ENCODE measurements around the gene CPEB4.
A peak's percentile ranks its signal among the peaks of the same experiment; 100 is the strongest.

Gene CPEB4

DNA sequence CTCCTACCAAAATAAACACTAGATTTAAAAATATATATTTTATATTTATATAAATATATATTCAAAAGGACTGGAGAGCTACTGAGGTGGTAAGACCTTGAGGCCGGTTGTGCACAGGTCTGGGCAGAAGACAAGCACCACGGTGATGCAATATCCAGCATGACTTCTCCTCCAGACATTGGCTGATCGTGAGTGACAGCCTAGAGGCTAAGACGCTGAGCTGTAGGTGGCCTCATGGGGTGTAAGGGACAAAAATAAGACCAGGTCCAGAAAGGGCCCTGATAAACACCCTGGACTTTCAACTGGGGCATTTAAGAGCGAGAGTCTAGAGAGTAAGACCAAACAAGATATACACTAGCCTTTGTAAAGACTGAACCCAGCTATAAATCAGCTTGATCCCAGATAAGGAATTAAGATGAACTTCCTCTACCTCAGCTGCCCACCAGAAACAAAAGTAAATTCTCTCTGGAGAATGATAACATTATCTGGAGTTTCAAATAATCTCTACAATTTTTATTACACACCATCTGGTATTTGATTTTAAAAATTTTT lies 86.6 kb downstream of the CPEB4 start:
- no peak for DNase-seq (ENCODE audit: low spot score)

DNA sequence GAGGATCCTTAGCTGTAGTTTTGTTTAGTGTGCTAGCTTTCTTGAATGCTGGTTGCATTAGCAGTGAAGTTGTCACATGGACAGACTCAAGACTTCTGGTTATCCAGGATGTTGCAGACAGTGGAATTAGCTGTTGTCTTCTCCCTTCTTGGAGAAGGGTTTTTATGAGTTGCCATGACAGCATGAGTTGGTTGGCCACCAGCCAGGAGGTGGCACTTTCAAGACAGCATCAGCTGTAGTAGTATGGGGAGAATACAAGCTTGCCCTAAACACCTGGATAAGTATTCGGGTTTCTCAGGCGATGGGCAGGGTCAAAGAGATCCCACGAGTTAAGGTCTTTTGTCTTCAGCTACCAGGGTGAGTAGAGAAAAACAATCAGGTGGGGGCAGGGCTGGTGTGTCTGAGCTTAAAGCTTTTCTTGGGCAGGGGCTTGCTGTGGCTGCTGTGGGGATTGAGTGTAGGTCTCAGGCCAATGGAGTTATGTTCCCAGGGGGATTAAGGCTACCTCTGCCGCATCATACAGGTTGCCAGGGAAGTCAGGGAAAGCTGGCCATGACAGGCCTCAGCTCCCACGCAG lies 93.1 kb downstream of the CPEB4 start:
- DNase-seq (ENCODE audit: low spot score), result no peak

DNA sequence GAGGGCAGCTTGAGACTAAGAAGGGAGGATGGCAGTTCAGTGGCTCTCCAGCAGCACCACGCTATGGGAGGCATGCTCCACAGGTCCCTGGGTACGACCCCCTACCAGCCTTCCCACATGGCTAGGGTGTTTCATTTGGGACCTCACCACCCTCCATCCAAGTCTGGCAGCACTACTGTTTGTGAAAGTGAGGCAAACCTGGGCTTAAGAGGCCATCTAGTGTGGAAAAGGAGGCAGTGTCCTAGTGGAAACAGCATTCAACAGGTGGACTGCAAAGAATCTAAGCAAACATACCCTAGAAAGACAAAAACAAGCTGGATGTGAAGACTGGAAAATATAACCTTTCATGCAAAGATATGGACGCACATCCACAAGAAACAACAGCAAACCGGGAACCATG lies 96.1 kb downstream of the CPEB4 start:
- peak; percentile 51 for DNase-seq (ENCODE audit: low spot score)

DNA sequence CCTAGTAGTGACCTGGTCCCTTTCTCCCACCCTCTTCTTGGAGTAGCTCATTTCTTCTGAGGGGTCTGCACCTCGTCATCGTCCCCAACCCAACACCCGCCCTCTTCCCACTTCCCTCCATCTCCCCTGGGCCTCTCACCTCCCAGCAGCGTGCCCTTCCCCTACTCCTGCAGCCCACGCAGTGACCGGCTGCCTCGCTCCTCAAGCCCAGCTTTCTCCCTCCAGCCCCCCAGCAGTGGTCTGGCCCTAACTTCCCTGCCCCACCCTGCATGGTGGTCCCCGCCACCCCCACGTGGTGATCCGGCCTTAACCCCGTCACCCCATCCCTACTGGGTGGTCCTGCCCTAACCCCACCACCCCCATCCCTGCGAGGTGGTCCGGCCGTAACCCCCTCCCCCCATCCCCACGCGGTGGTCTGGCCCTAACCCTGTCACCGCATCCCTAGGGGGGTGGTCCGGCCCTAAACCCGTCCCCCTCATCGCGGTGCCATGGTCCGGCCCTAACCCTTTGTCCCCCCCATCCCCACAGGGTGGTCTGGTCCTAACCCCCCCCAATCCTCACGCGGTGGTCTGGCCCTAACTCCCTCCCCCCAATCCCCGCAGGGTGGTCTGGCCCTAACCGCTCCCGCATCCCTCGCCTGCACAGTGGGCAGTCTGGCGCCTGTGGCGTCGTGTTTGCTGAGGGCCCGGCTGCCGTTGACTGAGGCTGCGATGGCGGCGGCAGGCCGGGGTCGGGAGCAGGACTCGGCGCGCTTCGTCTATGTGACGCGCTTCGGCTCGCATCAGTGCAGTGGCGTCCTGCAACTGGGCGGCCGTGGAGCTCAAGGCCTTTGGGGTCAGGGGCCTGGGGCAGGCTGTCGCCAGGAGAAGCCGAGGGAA lies 100.6 kb downstream of the CPEB4 start, which contains the start of gene C5orf47:
Gene C5orf47, plus strand, starts transcription at position 617 of the 878 bp plus-strand sequence. Its CDS starts 94 bp downstream, at position 711.
- DNase-seq (ENCODE audit: low spot score), result no peak

DNA sequence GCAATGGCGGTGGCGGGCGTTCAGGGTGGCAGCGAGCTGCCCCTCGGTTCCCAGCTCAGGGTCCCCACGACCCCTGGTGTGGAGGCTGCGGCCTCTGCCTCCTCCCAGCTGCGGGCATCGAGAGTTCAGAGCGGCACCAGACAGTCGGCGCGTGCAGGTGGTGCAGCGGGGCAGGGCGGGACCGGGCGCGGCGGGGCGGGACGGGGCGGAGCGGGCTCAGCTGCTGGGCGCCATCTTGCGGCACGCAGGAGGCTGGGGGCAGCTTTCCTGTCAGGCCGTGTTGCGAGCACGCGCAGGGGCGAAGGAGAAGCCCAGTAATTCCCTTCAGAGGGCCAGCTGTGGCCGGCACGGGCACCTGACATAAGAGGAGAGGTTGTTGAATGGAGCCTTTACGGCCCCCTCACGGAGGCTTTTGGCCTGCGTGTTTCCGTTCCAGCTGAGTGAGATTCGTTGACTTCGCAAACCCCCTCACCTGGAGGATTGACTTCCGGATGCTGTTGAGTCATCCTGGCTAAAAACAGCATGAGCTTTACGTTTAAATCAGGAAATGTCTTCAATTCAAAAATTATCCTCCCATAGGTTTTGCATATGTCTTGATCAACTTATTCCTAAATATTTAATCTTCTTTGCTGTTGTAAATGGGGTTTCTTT lies 101.4 kb downstream of the CPEB4 start:
- DNase-seq (ENCODE audit: low spot score), result no peak

DNA sequence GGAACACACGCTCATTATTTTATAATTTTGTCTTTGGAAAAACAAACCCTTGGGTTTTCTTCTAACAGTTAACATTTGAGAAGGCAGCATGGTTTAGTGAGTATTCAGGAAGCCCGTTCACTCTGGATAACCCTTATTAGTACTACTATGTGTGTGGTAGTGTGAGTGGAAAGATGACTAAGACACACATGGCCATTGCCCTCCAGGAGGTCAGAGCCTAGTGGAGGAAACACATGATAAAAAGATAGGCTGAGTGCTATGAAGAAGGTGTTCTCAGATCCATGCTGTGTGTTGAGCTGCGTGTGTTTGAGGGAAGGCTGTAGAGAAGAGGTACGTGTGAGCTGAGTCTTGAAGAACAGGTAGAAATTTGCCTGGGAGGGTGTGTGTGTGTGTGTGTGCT lies 109.2 kb downstream of the CPEB4 start:
- DNase-seq (ENCODE audit: low spot score), result no peak

DNA sequence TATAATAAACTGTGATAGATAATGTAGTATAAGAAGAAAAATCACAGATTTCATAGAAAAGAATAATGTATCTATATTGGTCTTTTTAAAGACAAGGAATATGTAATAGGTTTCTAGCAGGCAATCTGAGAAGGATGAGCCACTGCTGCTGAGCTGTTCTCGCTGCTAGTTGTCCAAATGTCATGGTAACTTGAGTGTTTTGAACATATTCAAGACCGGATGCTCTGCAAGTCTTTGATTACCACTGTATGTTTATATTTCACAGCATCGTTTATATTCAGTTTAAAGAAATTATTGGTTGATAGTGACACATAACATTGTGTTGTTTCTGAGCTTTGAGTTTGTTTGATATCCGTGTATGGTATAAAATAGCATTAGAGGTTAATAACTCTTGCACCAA lies 110.4 kb downstream of the CPEB4 start:
- DNase-seq (ENCODE audit: low spot score), result no peak

DNA sequence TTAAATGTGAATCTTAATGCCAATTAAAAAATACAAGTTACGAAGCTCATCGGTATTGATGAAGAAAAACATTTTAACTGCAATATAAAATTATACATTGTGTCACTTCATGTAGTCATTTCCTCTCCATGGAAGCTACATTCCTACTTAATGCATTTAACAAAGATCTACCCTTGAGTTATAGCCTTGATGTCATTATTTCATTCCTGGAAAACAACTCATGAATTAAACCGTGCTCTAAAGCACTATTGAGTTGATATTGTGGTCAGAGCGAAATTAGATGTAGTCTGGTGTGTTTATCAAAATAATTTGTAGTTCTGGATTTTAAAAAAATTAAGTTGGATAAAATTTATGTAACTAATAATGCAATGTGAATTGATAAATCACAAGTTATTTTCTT lies 111.9 kb downstream of the CPEB4 start:
- no peak for DNase-seq (ENCODE audit: low spot score)

DNA sequence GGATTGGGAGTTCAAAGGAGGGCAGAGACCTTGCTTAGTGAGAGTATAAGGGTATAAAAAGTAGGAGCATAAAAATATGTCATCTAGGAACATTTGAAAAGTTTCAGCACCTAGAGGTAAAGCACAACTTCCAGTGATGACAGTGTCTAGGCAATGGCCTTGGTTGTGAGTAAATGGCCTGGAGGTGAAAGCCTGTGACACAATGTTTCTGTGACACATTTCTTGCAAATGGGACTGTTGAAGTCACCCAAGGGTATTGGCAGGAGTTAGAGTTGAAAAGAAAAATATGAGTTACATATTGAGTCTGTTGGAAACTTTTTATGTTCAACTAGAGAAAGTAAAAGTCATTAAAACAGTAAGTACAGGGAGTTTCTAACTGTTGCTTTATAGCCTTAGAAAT lies 115.6 kb downstream of the CPEB4 start:
- DNase-seq (ENCODE audit: low spot score), result no peak

DNA sequence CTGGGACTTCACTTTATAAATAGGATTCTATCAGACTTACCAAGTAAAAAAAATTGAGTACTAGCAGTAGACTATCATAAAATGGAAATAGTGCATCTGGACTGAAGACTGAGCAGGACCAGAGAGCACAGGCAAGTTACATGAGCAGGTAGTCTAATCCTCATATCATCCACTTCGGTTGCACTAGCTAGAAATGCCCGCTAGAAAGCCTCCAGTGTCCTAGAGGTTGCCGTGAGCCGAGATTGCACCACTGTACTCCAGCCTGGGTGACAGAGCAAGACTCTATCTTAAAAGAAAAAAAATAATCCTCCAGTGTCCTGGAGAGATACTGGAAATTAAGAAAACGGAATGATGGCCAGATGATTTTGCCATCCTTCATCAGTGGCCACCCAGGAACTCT lies 120.8 kb downstream of the CPEB4 start:
- no peak for DNase-seq (ENCODE audit: low spot score)

DNA sequence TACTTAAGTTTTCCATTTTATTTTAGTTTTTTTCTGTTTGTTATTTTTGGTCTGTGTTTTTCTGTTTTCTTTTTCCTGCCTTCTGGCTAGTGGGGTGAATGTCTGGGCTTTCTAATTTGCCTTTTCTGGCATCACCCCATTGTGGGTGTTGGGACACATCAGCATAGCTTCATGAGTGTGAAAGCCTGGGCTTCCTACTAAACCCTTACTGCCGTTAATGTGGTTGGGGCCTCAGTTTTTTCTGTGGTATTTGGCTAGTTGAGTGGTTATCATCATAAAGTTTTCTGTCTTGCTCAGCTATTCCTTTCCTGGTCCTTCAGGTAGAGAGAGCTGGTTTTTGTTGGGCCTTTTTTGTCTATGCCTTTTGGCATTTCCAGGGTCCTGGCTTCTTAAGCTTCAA lies 122.2 kb downstream of the CPEB4 start:
- DNase-seq (ENCODE audit: low spot score), result no peak

DNA sequence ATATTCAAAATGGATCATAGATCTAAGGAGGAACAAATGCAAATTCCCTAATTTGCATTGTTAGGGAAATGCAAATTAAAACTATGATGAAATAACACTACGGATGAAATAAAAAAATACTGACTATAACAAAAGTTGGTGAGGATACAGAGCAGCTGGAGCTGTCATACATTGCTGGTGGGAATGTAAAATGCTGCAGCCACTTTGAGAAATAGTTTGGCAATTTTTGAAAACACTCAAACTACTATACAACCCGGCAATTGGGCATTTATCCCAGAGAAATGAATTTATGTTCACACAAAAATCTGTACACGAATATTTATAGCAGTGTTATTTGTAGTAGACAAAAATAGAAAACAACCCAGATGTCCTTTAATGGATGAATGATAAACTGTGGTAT lies 123.3 kb downstream of the CPEB4 start:
- DNase-seq (ENCODE audit: low spot score), result no peak
